ENCODE results near the gene SOD3. TPM values are rescaled to one million over a fixed set of nuclear protein-coding genes. Genes with fewer than 3 reads are reported as not detected.

SOD3 gene
- total and polyA plus RNA-seq, 9 of the 15 experiments (the other 6 are each of a cell fraction or from before 2014, with no cell fraction given), result 0.10 to 0.31 (median 0.24) TPM; not detected in 6

DNA sequence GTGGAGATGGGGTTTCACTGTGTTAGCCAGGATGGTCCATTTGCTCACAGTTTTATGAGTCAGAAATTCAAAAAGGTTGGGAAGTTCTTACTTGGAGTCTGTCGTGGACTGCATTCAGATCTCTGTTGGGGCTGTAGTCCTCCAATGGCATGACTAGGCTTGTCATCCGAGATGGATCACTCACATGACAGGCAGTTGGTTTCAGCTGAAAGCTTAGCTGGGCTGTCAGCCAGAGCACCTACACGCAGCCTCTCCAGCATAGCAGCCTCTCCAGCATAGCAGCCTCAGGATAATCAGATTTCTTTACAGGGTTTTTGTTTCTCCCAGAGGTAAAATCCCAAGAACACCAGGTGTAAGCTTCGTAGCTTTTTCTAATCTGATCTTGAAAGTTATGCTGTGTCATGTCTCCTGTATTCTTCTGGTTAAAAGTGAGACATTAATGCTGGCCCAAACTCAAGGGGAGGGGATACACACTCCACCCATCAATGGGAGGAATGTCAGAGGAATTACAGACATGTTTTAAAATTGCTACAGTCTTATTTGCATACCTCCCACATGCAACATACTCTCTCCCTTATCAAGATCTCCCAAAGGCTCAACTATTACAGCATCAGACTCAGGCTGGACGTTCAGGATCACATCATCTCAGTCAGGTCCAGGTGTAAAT is 31.6 kb upstream of the SOD3 start:
- ATAC-seq (no peak), DNase-seq (ENCODE audit: extremely low read depth in 1 of 4, low spot score in 3 of 4) (no peak), FAIRE-seq (no peak)
- in situ Hi-C loops (cut with MboI), result no loop called here
- POLR2A ChIA-PET, result no interaction called here
- Histone ChIP-seq H3K79me2 (ENCODE audit: control insufficient read depth, insufficient read depth, low read length) (no peaks in the 10 kb centered on the region), H4K20me1 (replicated peaks; ENCODE audit: control insufficient read depth, insufficient read depth, low read length) (no peaks in the 10 kb centered on the region), H3K9ac (ENCODE audit: insufficient read depth in 1 of 2, low read depth in 2 of 2, low read length in 2 of 2) (no peak overlapping the region), H3K27me3 (ENCODE audit: control insufficient read depth in 2 of 2, insufficient read depth in 2 of 2, low read length in 2 of 2) (no peaks in the 10 kb centered on the region), H2AFZ (ENCODE audit: low read depth, low read length) (no peak overlapping the region), H3K4me1 (replicated peaks in 1 of 2; ENCODE audit: control insufficient read depth in 2 of 2, insufficient read depth in 2 of 2, low read length in 2 of 2) (no peaks in the 10 kb centered on the region), H3K9me1 (ENCODE audit: control insufficient read depth, insufficient read depth, low read length) (no peaks in the 10 kb centered on the region), H3K4me2 (ENCODE audit: insufficient read depth, low read length) (no peak overlapping the region), H3K4me3 (no peak overlapping the region), H3K36me3 (ENCODE audit: control insufficient read depth, insufficient read depth, low read length) (no peaks in the 10 kb centered on the region), H3K9me3 (replicated peaks; ENCODE audit: control insufficient read depth, insufficient read depth, low read depth, low read length) (no peaks in the 10 kb centered on the region), H3K27ac (ENCODE audit: extremely low read depth, low read depth, low read length) (no peak overlapping the region)
- no TSS peak for BruUV-seq (replicated peaks)
- intact Hi-C loops (cut with micrococcal nuclease), result no loop called here
- WGBS (ENCODE audit: insufficient coverage, low coverage, missing lambda C conversion rate), result 1% methylated on average over 5 of the region's 5 CpGs
- CTCF ChIA-PET (ENCODE audit: low intra/inter-chr PET ratio), result no interaction called here
- TF ChIP-seq, protein P1, sequence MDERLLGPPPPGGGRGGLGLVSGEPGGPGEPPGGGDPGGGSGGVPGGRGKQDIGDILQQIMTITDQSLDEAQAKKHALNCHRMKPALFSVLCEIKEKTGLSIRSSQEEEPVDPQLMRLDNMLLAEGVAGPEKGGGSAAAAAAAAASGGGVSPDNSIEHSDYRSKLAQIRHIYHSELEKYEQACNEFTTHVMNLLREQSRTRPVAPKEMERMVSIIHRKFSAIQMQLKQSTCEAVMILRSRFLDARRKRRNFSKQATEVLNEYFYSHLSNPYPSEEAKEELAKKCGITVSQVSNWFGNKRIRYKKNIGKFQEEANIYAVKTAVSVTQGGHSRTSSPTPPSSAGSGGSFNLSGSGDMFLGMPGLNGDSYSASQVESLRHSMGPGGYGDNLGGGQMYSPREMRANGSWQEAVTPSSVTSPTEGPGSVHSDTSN (CRISPR knock-in tag; IDR thresholded peaks at IDR 0.05; ENCODE audit: low read depth), result no peak
- TF ChIP-seq, protein P1 (tag; conservative IDR thresholded peaks at IDR 0.05; ENCODE audit: low read depth), result peak; percentile 70
- TF ChIP-seq, protein P2, sequence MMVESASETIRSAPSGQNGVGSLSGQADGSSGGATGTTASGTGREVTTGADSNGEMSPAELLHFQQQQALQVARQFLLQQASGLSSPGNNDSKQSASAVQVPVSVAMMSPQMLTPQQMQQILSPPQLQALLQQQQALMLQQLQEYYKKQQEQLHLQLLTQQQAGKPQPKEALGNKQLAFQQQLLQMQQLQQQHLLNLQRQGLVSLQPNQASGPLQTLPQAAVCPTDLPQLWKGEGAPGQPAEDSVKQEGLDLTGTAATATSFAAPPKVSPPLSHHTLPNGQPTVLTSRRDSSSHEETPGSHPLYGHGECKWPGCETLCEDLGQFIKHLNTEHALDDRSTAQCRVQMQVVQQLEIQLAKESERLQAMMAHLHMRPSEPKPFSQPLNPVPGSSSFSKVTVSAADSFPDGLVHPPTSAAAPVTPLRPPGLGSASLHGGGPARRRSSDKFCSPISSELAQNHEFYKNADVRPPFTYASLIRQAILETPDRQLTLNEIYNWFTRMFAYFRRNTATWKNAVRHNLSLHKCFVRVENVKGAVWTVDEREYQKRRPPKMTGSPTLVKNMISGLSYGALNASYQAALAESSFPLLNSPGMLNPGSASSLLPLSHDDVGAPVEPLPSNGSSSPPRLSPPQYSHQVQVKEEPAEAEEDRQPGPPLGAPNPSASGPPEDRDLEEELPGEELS (CRISPR knock-in tag; IDR thresholded peaks at IDR 0.05; ENCODE audit: borderline replicate concordance), result no peak
- TF ChIP-seq, protein P3, sequence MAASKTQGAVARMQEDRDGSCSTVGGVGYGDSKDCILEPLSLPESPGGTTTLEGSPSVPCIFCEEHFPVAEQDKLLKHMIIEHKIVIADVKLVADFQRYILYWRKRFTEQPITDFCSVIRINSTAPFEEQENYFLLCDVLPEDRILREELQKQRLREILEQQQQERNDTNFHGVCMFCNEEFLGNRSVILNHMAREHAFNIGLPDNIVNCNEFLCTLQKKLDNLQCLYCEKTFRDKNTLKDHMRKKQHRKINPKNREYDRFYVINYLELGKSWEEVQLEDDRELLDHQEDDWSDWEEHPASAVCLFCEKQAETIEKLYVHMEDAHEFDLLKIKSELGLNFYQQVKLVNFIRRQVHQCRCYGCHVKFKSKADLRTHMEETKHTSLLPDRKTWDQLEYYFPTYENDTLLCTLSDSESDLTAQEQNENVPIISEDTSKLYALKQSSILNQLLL (CRISPR knock-in tag; IDR thresholded peaks at IDR 0.05; ENCODE audit: borderline replicate concordance), result no peak
- TF ChIP-seq MAFG (tag; conservative IDR thresholded peaks at IDR 0.05) (0 out of 2 replicates have a peak, but pooled peaks have one; percentile 5), ZNF174 (CRISPR knock-in tag; IDR thresholded peaks at IDR 0.05) (no peak)
- TF ChIP-seq, protein P4, sequence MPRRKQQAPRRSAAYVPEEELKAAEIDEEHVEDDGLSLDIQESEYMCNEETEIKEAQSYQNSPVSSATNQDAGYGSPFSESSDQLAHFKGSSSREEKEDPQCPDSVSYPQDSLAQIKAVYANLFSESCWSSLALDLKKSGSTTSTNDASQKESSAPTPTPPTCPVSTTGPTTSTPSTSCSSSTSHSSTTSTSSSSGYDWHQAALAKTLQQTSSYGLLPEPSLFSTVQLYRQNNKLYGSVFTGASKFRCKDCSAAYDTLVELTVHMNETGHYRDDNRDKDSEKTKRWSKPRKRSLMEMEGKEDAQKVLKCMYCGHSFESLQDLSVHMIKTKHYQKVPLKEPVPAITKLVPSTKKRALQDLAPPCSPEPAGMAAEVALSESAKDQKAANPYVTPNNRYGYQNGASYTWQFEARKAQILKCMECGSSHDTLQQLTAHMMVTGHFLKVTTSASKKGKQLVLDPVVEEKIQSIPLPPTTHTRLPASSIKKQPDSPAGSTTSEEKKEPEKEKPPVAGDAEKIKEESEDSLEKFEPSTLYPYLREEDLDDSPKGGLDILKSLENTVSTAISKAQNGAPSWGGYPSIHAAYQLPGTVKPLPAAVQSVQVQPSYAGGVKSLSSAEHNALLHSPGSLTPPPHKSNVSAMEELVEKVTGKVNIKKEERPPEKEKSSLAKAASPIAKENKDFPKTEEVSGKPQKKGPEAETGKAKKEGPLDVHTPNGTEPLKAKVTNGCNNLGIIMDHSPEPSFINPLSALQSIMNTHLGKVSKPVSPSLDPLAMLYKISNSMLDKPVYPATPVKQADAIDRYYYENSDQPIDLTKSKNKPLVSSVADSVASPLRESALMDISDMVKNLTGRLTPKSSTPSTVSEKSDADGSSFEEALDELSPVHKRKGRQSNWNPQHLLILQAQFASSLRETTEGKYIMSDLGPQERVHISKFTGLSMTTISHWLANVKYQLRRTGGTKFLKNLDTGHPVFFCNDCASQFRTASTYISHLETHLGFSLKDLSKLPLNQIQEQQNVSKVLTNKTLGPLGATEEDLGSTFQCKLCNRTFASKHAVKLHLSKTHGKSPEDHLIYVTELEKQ (CRISPR knock-in tag; IDR thresholded peaks at IDR 0.05), result no peak

Measured in K562 (cell line).